NCI-H446 treated with DMSO at 0.1 percent for 48 hours (cell line): Measurements from ENCODE around the gene SNRPD3.
"Not testable (repeated sequence)": the region's sequence is repeated elsewhere in the genome, so short reads cannot be mapped to it uniquely, and the experiment has no call there.

ENCODE experiments used
- DNase-seq: peaks from one replicate; lab custom pipeline; 2025; lab: John Stamatoyannopoulos, UW

Gene SNRPD3

GRCh38 chr22:24614794-24615193 is 59.0 kb downstream of the SNRPD3 start:
- not testable (repeated sequence) for DNase-seq

GRCh38 chr22:24621244-24621643 is 65.4 kb downstream of the SNRPD3 start:
- not testable (repeated sequence) for DNase-seq

DNA sequence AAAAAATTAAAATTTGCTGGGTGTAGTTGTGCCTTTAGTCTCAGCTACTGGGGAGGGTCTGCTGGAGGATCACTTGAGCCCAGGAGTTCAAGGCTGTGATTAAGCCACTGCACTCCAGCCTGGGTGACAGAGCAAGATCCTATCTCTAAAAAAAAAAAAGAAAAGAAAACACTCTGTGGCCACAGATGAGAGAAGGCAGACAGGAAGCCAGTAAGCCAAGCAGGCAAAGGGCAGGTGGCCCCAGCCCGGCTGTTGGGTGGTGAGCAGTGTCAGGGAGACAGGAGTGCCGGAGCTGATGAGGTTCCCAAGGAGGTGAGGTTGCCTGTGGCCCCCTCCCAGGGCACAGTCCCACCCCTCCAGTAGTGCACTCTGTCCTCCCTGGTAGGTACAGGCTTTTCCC is 66.8 kb downstream of the SNRPD3 start:
- DNase-seq = not testable (repeated sequence)
